ENCODE measurements around the gene SLC16A10.
A peak's percentile ranks its signal among the peaks of the same experiment; 100 is the strongest.

The SLC16A10 gene

DNA sequence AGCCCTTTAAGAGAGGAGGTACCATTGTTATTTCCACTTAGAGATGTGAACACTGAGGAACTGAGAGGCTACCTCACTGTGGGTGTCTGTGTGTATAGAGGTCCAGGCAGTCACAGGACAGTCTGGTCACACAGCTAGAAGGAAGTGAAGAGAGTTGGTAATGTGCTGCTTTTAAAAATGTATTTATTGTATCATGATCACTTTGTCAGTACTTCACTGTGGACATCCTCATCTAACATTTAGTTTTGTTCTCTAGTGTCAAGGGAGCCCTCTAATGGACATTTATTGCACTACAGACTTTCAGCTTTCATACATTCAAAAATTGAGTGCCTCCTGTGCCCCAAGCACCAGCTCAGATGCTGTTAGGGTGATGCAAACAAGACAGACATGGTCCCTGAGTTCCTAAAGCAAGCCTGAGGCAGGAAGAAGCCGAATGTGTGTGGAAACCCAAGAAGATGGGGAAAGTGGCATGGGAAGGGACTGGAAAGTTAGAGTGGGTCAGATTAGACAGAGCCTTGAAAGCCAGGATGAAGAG is 123.0 kb downstream of the SLC16A10 start:
- Histone ChIP-seq H3K79me2 (ENCODE audit: insufficient read depth, low read length) (no peaks in the 10 kb centered on the region), H3K4me1 (ENCODE audit: insufficient read depth, low read length, severe bottlenecking) (no peaks in the 10 kb centered on the region), H4K20me1 (ENCODE audit: insufficient read depth, low read length) (no peaks in the 10 kb centered on the region)

DNA sequence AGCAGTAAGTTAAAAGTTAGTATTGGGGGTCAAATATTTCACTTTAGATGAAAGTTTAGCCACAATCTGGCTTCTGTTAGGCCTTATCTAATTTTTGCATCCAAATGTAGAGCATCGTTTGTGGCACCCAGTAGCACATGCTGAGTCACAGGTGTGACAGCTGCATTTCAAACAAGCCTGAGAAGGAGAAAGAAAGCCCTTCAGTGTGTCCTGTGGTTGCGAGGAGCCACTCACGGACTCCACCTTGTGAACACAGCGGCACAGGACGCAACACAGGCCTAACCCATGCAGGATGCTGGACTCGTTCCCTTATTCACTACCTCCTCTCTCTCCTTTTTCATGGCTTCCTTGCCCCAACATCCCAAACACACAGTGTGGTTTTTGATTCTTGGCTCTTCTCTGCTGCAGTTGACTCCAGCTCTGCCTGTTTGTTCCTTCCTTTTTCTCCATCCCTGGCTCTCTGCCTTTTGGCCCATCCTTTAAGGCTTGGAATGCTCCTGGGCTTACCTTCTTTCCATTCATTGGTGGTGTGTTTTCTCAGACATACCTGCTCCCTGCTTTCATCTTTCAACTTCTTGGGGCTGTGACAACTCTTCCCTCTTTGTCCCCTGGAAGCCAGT is 124.2 kb downstream of the SLC16A10 start:
- Histone ChIP-seq H3K27ac (ENCODE audit: low read depth, low read length, poor library complexity, severe bottlenecking) (no peak overlapping the region), H3K27me3 (ENCODE audit: insufficient read depth, low read length) (no peaks in the 10 kb centered on the region), H3K4me1 (ENCODE audit: insufficient read depth, low read length, severe bottlenecking) (no peaks in the 10 kb centered on the region), H3K9ac (ENCODE audit: low read length) (no peak overlapping the region), H3K4me2 (ENCODE audit: low read length) (no peak overlapping the region), H3K4me3 (ENCODE audit: low read depth, low read length, poor library complexity, severe bottlenecking) (no peak overlapping the region), H2AFZ (ENCODE audit: low read length) (no peak overlapping the region), H3K9me3 (ENCODE audit: low read length) (no peaks in the 10 kb centered on the region), H3K36me3 (ENCODE audit: insufficient read depth, low read length) (no peaks in the 10 kb centered on the region), H3K9me2 (ENCODE audit: low read depth, low read length) (no peaks in the 10 kb centered on the region), H4K20me1 (ENCODE audit: insufficient read depth, low read length) (no peaks in the 10 kb centered on the region), H3K79me2 (ENCODE audit: insufficient read depth, low read length) (no peaks in the 10 kb centered on the region), H3F3A (ENCODE audit: insufficient read depth, low read length) (no peaks in the 10 kb centered on the region)
- TF ChIP-seq, protein P1, sequence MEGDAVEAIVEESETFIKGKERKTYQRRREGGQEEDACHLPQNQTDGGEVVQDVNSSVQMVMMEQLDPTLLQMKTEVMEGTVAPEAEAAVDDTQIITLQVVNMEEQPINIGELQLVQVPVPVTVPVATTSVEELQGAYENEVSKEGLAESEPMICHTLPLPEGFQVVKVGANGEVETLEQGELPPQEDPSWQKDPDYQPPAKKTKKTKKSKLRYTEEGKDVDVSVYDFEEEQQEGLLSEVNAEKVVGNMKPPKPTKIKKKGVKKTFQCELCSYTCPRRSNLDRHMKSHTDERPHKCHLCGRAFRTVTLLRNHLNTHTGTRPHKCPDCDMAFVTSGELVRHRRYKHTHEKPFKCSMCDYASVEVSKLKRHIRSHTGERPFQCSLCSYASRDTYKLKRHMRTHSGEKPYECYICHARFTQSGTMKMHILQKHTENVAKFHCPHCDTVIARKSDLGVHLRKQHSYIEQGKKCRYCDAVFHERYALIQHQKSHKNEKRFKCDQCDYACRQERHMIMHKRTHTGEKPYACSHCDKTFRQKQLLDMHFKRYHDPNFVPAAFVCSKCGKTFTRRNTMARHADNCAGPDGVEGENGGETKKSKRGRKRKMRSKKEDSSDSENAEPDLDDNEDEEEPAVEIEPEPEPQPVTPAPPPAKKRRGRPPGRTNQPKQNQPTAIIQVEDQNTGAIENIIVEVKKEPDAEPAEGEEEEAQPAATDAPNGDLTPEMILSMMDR (IDR thresholded peaks at IDR 0.05; ENCODE audit: low read length): no peak
- no peak for TF ChIP-seq EZH2 (IDR thresholded peaks at IDR 0.05; ENCODE audit: borderline replicate concordance, low read length)

More for the DNA sequence above, 123.0 kb downstream of the SLC16A10 start:
- no peak overlapping the region for H2AFZ ChIP-seq (ENCODE audit: low read length)
- H3K27ac ChIP-seq (ENCODE audit: low read depth, low read length, poor library complexity, severe bottlenecking): no peak overlapping the region
- no peaks in the 10 kb centered on the region for H3K36me3 ChIP-seq (ENCODE audit: insufficient read depth, low read length)
- H3K4me2 ChIP-seq (ENCODE audit: low read length): no peak overlapping the region
- TF ChIP-seq, protein P1 (IDR thresholded peaks at IDR 0.05; ENCODE audit: low read length): peak; percentile 82
- no peak for TF ChIP-seq EZH2 (IDR thresholded peaks at IDR 0.05; ENCODE audit: borderline replicate concordance, low read length)
- H3K9me3 ChIP-seq (ENCODE audit: low read length): no peaks in the 10 kb centered on the region
- no peak overlapping the region for H3K9ac ChIP-seq (ENCODE audit: low read length)
- no peaks in the 10 kb centered on the region for H3F3A ChIP-seq (ENCODE audit: insufficient read depth, low read length)
- no peaks in the 10 kb centered on the region for H3K27me3 ChIP-seq (ENCODE audit: insufficient read depth, low read length)
- no peaks in the 10 kb centered on the region for H3K9me2 ChIP-seq (ENCODE audit: low read depth, low read length)
- H3K4me3 ChIP-seq (ENCODE audit: low read depth, low read length, poor library complexity, severe bottlenecking): no peak overlapping the region

DNA sequence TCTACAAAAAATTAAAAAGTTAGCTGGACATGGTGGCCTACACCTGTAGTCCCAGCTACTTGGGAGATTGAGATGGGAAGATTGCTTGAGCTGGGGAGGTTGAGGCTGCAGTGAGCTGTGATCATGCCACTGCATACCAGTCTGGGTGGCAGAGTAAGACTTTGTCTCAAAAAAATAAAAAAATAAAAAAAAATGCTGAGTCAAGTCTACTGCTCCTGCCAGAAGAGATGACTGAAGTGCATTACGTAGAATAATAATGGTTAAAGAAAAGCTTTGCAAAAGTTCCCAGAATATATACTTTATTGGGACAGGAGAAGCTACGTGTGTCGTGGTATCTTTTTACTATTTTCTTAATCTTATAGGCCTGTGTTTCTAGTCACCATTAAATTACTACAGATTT is 125.3 kb downstream of the SLC16A10 start:
- Histone ChIP-seq H3K36me3 (ENCODE audit: insufficient read depth, low read length) (no peaks in the 10 kb centered on the region), H3K4me2 (ENCODE audit: low read length) (no peak overlapping the region)

More for the DNA sequence above, 125.3 kb downstream of the SLC16A10 start:
- no peaks in the 10 kb centered on the region for H3K79me2 ChIP-seq (ENCODE audit: insufficient read depth, low read length)
- no peak overlapping the region for H2AFZ ChIP-seq (ENCODE audit: low read length)
- TF ChIP-seq, protein P1 (IDR thresholded peaks at IDR 0.05; ENCODE audit: low read length): no peak
- H3K27me3 ChIP-seq (ENCODE audit: insufficient read depth, low read length): no peaks in the 10 kb centered on the region
- H3K9me3 ChIP-seq (ENCODE audit: low read length): no peaks in the 10 kb centered on the region
- no peak overlapping the region for H3K9ac ChIP-seq (ENCODE audit: low read length)
- H3K4me3 ChIP-seq (ENCODE audit: low read depth, low read length, poor library complexity, severe bottlenecking): no peak overlapping the region
- no peaks in the 10 kb centered on the region for H3K9me2 ChIP-seq (ENCODE audit: low read depth, low read length)
- H4K20me1 ChIP-seq (ENCODE audit: insufficient read depth, low read length): no peaks in the 10 kb centered on the region
- H3F3A ChIP-seq (ENCODE audit: insufficient read depth, low read length): no peaks in the 10 kb centered on the region
- H3K4me1 ChIP-seq (ENCODE audit: insufficient read depth, low read length, severe bottlenecking): no peaks in the 10 kb centered on the region
- H3K27ac ChIP-seq (ENCODE audit: low read depth, low read length, poor library complexity, severe bottlenecking): no peak overlapping the region
